ENCODE data around the gene COX6A1.
"Not testable (repeated sequence)": the region's sequence is repeated elsewhere in the genome, so short reads cannot be mapped to it uniquely, and the experiment has no call there.

COX6A1 gene

DNA sequence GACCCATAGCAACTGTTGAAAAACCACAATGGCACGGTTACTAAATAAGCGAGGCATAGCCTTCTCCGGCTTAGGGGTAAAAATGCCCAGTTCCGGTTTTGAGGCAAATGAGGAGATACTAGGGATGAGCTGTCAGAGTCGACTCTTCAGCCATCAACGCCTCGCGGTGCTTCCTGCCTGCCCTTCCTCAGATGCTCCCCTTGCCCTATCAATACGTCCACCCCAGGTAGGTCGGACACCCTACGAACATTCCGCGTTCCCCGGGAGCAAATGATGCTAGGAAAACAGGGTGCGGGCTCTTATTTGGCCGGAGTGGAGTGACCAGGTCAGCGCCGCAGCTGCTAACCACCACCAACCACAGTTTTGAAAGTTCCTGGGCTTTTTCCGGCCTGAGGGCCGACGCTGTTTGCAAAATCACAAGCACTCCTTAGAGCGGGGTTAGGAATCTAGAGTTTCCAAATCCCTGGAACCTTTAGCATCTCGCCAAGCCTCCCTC lies 30.5 kb downstream of the COX6A1 start:
- DNase-seq, result no peak

DNA sequence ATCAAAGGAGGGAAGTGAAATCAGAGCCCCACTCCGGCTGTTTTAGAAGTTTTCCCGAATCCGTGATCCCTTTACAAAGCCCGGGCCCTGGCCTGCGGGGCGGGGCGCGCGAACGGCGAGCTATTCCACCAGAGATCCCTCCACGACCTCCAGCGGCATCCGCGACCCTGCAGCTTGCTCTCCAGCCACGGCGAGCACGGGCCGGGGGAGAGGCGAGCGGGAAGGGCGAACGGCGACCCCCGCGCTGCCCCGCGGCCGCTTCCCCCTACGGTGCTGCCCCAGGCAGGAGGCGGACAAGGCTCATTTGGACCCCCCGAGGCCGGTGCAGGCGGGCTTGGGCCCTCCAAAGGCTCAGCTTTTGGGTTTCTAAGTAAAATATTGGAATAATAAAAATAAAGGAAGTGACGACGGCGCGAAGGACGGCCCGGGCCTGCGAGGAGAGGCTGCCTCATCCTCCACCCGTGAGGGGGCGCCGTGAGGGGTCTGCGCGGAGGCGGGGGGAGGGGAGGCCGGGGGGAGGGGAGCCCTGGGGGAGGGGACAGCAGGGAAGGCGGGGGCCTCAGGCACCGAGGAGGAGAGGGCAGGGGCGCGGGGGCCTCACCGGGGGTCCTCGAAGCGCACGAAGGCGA lies 31.0 kb downstream of the COX6A1 start:
- DNase-seq, result no peak

GRCh38 chr12:120469450-120470149 lies 31.7 kb downstream of the COX6A1 start, which contains the start of gene SRSF9:
SRSF9 (minus strand) TSS chr12:120469748; CDS start chr12:120469609, 139 bp downstream.
- DNase-seq, result peak; percentile 95

- DNase-seq, result no peak
These were observed 32.4 kb downstream of the COX6A1 start for GRCh38 chr12:120470150-120470784.

DNA sequence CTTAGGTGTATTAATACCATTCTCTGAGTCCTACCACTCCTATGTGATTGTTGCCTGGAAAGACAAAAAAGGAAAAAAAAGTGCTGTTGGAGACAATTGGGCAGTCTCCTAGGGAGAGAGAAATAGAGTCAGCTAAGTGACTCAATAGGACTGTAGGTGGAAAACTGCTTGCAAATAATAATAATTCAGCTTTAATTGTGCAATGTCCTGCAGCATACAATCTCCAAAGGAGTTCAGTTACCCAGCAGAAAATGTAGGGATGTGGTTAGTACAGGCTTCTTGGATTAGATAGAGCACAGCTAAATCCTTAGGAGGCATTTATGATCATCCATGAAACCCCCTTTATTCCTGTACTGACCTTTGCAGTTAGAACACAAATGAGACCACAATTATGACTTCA lies 34.6 kb downstream of the COX6A1 start:
- DNase-seq, result no peak

DNA sequence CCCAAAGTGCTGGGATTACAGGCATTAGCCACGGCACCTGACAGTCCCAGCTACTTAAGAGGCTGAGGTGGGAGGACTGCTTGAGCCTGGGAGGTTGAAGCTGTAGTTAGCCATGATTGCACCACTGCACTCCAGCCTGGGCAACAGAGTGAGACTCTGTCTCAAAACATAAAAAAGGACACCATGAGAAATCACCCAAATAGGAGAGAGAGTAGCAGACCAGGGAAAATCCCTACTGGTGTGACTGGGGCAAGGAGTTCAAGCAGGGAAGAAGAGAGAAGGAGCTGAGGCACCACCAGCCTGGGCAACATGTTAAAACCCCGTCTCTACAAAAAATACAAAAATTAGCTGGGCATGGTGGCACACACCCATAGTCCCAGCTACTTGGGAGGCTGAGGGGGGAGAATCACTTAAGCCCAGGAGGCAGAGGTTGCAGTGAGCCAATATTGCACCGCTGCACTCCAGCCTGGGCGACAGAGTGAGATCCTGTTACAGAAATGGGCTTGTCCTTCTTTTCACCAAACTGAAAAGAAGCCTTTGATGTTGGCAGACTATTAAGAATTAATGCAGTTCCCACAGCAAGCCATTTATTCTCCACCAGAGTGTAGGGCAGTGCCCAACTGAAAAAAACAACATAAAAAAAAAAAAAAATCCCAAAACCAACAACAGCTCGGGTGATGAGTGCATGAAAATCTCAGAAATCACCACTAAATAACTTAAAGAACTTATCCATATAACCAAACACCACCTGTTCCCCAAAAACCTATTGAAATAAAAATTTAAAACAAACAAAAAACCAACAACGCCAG lies 36.1 kb downstream of the COX6A1 start:
- DNase-seq, result no peak

GRCh38 chr12:120474616-120474960 lies 36.7 kb downstream of the COX6A1 start:
- DNase-seq, result no peak

GRCh38 chr12:120475643-120476042 lies 37.7 kb downstream of the COX6A1 start:
- no peak for DNase-seq

DNA sequence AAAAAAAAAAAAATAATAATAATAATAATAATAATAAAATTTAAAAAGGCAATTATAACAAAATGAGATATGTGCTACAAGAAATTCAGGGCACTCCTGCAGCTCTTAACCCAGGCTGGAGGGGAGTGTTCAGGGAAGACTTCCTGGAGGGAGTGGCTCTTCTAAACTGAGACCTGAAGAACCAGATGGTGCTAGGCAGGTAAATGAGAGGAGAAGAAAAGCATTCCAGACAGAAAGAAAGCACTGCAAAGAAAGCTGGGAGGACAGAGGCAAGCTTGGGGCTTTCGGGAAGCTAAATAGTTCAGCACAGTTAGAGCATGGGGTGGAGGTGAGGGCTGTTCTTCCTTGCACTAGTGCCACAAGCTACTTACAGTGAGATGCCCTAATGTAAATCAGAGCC lies 41.5 kb downstream of the COX6A1 start:
- DNase-seq, result no peak

GRCh38 chr12:120480211-120480610 lies 42.3 kb downstream of the COX6A1 start:
- DNase-seq, result no peak

- no peak for DNase-seq
These were observed 43.3 kb downstream of the COX6A1 start for GRCh38 chr12:120481022-120481767.

- DNase-seq, result no peak
These were observed 45.7 kb downstream of the COX6A1 start for GRCh38 chr12:120483621-120484020.

DNA sequence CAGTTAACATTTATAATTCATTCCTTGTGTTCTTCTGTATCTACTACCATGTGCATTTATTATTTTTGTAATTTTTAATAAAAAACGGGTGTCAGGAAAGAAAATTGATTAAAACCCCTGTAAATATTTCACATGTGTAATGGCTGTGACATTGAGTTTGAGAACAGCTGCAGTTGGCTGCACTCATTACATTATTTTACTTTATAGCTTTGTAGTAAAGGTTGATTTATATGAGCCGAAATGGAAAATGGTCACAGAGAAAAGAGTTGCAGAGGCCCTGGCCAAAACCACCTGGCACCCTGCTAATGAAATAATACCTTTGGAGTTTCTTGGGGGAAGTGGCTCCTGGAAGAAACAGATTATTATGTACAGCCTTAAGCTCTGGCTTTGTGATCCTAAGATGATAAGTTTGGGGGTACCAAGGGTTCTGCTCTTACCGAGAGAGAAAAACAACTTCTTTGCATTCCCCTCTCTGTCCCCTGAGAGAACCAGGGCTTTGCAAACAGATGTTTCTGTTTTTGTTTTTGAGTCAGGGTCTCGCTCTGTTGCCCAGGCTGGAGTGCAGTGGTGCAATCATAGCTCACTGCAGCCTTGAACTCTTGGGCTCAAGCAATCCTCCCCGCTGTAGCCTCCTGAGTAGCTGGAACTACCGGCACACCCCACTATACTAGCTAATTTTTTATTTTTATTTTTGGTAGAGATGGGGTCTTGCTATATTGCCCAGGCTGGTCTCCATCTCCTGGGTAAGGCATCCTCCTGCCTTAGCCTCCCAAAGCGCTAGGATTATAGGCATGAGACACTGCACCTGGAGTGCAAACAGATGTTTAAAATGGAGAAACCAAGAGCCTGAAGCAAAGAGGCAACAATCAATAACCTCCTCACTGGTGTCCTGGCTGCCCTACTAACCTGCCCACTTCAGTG lies 48.3 kb downstream of the COX6A1 start:
- DNase-seq, result no peak

DNA sequence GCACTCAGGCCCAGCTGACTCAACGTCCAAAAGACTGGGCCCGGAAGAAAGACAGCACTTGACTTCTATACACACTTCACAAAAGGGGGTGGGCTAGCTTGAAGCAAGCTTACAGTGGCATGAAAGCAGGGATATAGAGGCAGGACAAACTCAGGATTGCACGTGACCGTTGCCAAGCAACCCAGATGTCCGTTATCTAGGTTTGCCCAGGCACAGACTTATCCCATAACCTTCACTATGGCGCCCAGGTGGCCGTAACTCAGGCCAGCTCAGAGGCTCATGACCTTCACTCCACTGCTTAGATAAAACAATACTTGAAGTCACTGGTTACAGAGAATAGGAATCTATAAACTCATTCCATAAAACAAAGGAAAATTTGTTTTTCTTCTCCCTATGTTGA lies 49.6 kb downstream of the COX6A1 start:
- not testable (repeated sequence) for DNase-seq

- no peak for DNase-seq
These were observed 50.2 kb downstream of the COX6A1 start for GRCh38 chr12:120488057-120488640.

- no peak for DNase-seq
These were observed 51.1 kb downstream of the COX6A1 start for GRCh38 chr12:120489018-120489417.

DNA sequence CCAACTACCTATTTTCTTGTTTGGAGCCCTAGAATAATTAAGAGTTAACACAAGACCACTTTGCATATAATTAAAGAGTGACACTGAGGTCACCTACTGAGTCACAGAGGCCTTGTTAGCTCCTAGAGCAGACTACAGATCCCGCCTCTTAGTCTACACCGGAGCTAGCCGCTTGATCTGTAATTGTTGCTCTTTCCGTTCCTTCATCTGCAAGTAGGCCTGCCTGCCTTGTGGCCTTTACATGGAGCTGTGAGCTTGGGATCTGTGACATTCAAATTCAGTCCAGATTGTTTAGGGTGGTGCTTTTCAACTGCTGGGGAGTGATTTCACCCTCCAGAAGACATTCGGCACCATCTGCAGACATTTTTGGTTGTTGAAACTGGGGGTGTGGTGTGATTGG lies 52.4 kb downstream of the COX6A1 start:
- DNase-seq, result no peak
